Measurements from ENCODE around the gene ZNF280A. TPM values are rescaled to one million over a fixed set of nuclear protein-coding genes. Genes with fewer than 3 reads are reported as not detected.

The ZNF280A gene
- total and polyA plus RNA-seq, 2 experiments from 2014 or later, result not detected

- H3K9me3 Mint-ChIP-seq, result no peaks in the 10 kb centered on the region
- H3K9me2 ChIP-seq (ENCODE audit: insufficient read depth), result no peaks in the 10 kb centered on the region
- H3K27ac ChIP-seq (ENCODE audit: low read depth), result no peak overlapping the region
- no peak overlapping the region; the same call in 1 of the 2 replicates for H3K27ac Mint-ChIP-seq
- H3K36me3 ChIP-seq (ENCODE audit: insufficient read depth), result peaks cover 19% of the 10 kb centered on the region
- H3K27me3 ChIP-seq (ENCODE audit: insufficient read depth), result peaks cover 49% of the 10 kb centered on the region
- ATAC-seq, result no peak
- H2AFZ ChIP-seq, result no peak overlapping the region
- no peak for DNase-seq (ENCODE audit: low spot score)
- no peak for TF ChIP-seq REST (IDR thresholded peaks at IDR 0.05; ENCODE audit: unreplicated experiment)
- no peak for TF ChIP-seq POLR2AphosphoS5 (IDR thresholded peaks at IDR 0.05; ENCODE audit: low read depth)
- TF ChIP-seq STAT1 (IDR thresholded peaks at IDR 0.05; ENCODE audit: unreplicated experiment), result no peak
- TF ChIP-seq ZNF331 (CRISPR knock-in tag; IDR thresholded peaks at IDR 0.05; ENCODE audit: low read depth), result no peak
- no peak for TF ChIP-seq ZNF462 (CRISPR knock-in tag; IDR thresholded peaks at IDR 0.05)
- no peak for TF ChIP-seq CTCF (conservative IDR thresholded peaks at IDR 0.05; ENCODE audit: low read depth in 2 of 2)
- TF ChIP-seq NANOG (IDR thresholded peaks at IDR 0.05; ENCODE audit: borderline replicate concordance), result no peak
- TF ChIP-seq EZH2phosphoT487 (IDR thresholded peaks at IDR 0.05; ENCODE audit: unreplicated experiment), result no peak
- TF ChIP-seq JUNB (IDR thresholded peaks at IDR 0.05; ENCODE audit: unreplicated experiment), result no peak
- TF ChIP-seq CREB1 (CRISPR knock-in tag; IDR thresholded peaks at IDR 0.05; ENCODE audit: low read depth), result no peak
- TF ChIP-seq EZH2 (IDR thresholded peaks at IDR 0.05; ENCODE audit: low read depth, unreplicated experiment), result no peak
- TF ChIP-seq ZNF114 (CRISPR knock-in tag; IDR thresholded peaks at IDR 0.05), result no peak
- TF ChIP-seq ETS1 (IDR thresholded peaks at IDR 0.05), result no peak
- peaks cover 4% of the 10 kb centered on the region; the same call in 1 of the 2 replicates for H3K4me1 ChIP-seq (ENCODE audit: insufficient read depth)
- no peak overlapping the region for H3K4me3 Mint-ChIP-seq
- peaks cover 16% of the 10 kb centered on the region for H3K27me3 Mint-ChIP-seq (ENCODE audit: insufficient read depth, low read depth, poor library complexity)
- no peaks in the 10 kb centered on the region for H3K79me2 ChIP-seq (replicated peaks; ENCODE audit: insufficient read depth)
- peaks cover 5% of the 10 kb centered on the region; the same call in 1 of the 3 replicates for H3K4me1 Mint-ChIP-seq
- no peak overlapping the region for H3K4me3 ChIP-seq
- peaks cover 47% of the 10 kb centered on the region for H3K36me3 Mint-ChIP-seq (ENCODE audit: low read depth)
- H3F3A ChIP-seq (replicated peaks; ENCODE audit: low read depth), result no peaks in the 10 kb centered on the region
- H4K20me1 ChIP-seq (replicated peaks; ENCODE audit: insufficient read depth), result peaks cover 6% of the 10 kb centered on the region
- H3K4me2 ChIP-seq, result no peak overlapping the region
Observed at GRCh38 chr22:22488736-22489135, 31.3 kb downstream of the ZNF280A start.

Data from GM23338 (cell line).